Keratinocyte (primary cell): ENCODE measurements around the gene GSX1.

Experiments
- CTCF ChIP-seq, 3 experiments: IDR thresholded peaks in 1 of 3; conservative IDR thresholded peaks in 1 of 3; optimal IDR thresholded peaks in 1 of 3; 2 replicates in 2 of 3; 3 replicates in 1 of 3; pipeline versions ENCODE3 to v1.5.1; 2011; ENCODE audit warnings: low read length in 3 of 3, mild to moderate bottlenecking in 3 of 3, moderate library complexity in 2 of 3, control low read depth in 1 of 3, inconsistent platforms in 1 of 3; ENCODE audit not compliant: insufficient read depth in 2 of 3; ENCODE audit errors: extremely low read depth in 1 of 3
- EZH2 ChIP-seq: IDR thresholded peaks from one replicate; pipeline ENCODE4 v1.6.1; 2012; ENCODE audit warnings: inconsistent platforms, mild to moderate bottlenecking, low read length, moderate library complexity

GRCh38 chr13:27790523-27790922 is 1.8 kb upstream of the GSX1 start:
- TF ChIP-seq CTCF (optimal IDR thresholded peaks at IDR 0.05 in 1 of 3, IDR thresholded peaks at IDR 0.05 in 1 of 3, conservative IDR thresholded peaks at IDR 0.05 in 1 of 3; ENCODE audit: extremely low read depth in 1 of 3, insufficient read depth in 2 of 3, low read length in 3 of 3) (no peak), EZH2 (no peak)
